OCI-LY7 (cell line): ENCODE measurements around the gene BAG1.

Experiments
- CTCF ChIP-seq: fragments of 200-600 bp; sonication (generic); conservative IDR thresholded peaks from 2 replicates; pipeline ENCODE4 v1.5.1; 2014; ENCODE audit warnings: mild to moderate bottlenecking, antibody characterized with exemption, low read length, moderate library complexity, mixed read lengths
- EZH2phosphoT487 ChIP-seq: fragments of 200-600 bp; sonication (generic); IDR thresholded peaks from 2 replicates; pipeline ENCODE4 v1.6.1; 2018; ENCODE audit warnings: low read depth, borderline replicate concordance, mild to moderate bottlenecking, mixed run types, antibody characterized with exemption, low read length, moderate library complexity, mixed read lengths

DNA sequence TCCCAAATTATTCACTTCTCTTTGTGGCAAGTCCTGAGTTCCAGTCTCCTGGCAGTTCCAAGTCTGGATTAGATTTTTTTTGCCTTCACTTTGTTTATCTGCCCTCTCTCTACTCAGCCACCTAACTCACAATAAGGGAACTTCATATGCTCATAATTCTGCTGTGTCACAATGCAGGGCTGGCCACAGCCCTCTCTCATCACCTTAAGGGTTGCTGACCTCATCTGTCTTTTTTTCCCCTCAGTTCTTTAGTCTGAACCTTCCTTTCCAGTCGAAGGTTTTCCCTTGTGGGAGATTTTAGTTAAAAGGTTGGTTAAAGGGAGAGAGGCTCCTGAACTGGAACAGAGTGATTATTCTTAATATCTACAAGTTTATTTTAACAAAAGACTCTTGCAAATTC lies 4.1 kb downstream of the BAG1 start:
- TF ChIP-seq CTCF, result no peak
- no peak for TF ChIP-seq EZH2phosphoT487
